Dermis blood vessel endothelial cell (primary cell): ENCODE results near the gene LIX1. TPM values are rescaled to one million over a fixed set of nuclear protein-coding genes. Genes with fewer than 3 reads are reported as not detected.
"Not testable (repeated sequence)": the region's sequence is repeated elsewhere in the genome, so short reads cannot be mapped to it uniquely, and the experiment has no call there.

Experiments
- DNase-seq: peaks from one replicate; pipeline ENCODE4 v3.0.0; 2010
- total RNA-seq: library from RNA; depleted of rRNA; stranded (reverse); fragments of >200 nt; gene quantifications from 2 replicates; pipeline ENCODE4 v1.2.3, GENCODE V29; 2014

LIX1 gene
- total RNA-seq, result not detected in 2 replicates

- peak; percentile 67 for DNase-seq
Measured at GRCh38 chr5:97142521-97143254, at the start of gene LIX1. TSS of gene LIX1 (minus strand) at chr5:97142611. CDS start at chr5:97142576, 35 bp downstream.

- DNase-seq, result no peak
Measured at GRCh38 chr5:97191893-97192292, 49.5 kb upstream of the LIX1 start.

GRCh38 chr5:97189523-97189922 is 47.1 kb upstream of the LIX1 start:
- DNase-seq, result not testable (repeated sequence)

- no peak for DNase-seq
Measured at GRCh38 chr5:97183930-97184213, 41.5 kb upstream of the LIX1 start.

GRCh38 chr5:97183100-97183929 is 40.9 kb upstream of the LIX1 start, which contains the start of gene RIOK2:
TSS of gene RIOK2 (minus strand) at chr5:97183247. CDS start at chr5:97183191, 56 bp downstream.
- DNase-seq, result peak; percentile 95

- peak; percentile 46 for DNase-seq
Measured at GRCh38 chr5:97182571-97183099, 40.2 kb upstream of the LIX1 start.

- DNase-seq, result peak; percentile 19
Measured at GRCh38 chr5:97181856-97182545, 39.6 kb upstream of the LIX1 start.

- not testable (repeated sequence) for DNase-seq
Measured at GRCh38 chr5:97179457-97179856, 37.0 kb upstream of the LIX1 start.

GRCh38 chr5:97172227-97172626 is 29.8 kb upstream of the LIX1 start:
- no peak for DNase-seq

- DNase-seq, result no peak
Measured at GRCh38 chr5:97171703-97172102, 29.3 kb upstream of the LIX1 start.

- no peak for DNase-seq
Measured at GRCh38 chr5:97167435-97167834, 25.0 kb upstream of the LIX1 start.

GRCh38 chr5:97165726-97166125 is 23.3 kb upstream of the LIX1 start:
- no peak for DNase-seq

GRCh38 chr5:97164846-97165245 is 22.4 kb upstream of the LIX1 start:
- no peak for DNase-seq

- no peak for DNase-seq
Measured at GRCh38 chr5:97163790-97164285, 21.4 kb upstream of the LIX1 start.

- peak; percentile 43 for DNase-seq
Measured at GRCh38 chr5:97163360-97163764, 21.0 kb upstream of the LIX1 start.

GRCh38 chr5:97162045-97162444 is 19.6 kb upstream of the LIX1 start:
- DNase-seq, result peak; percentile 94

- no peak for DNase-seq
Measured at GRCh38 chr5:97157689-97158088, 15.3 kb upstream of the LIX1 start.

- DNase-seq, result no peak
Measured at GRCh38 chr5:97151370-97151769, 9.0 kb upstream of the LIX1 start.

- no peak for DNase-seq
Measured at GRCh38 chr5:97150401-97150800, 8.0 kb upstream of the LIX1 start.

- DNase-seq, result no peak
Measured at GRCh38 chr5:97149709-97150108, 7.3 kb upstream of the LIX1 start.

- no peak for DNase-seq
Measured at GRCh38 chr5:97148288-97148687, 5.9 kb upstream of the LIX1 start.

- no peak for DNase-seq
Measured at GRCh38 chr5:97143704-97144103, 1.3 kb upstream of the LIX1 start.

- DNase-seq, result no peak
Measured at GRCh38 chr5:97141539-97141938, 872 bp downstream of the LIX1 start.
